ENCODE results near the gene DNM2. TPM values are rescaled to one million over a fixed set of nuclear protein-coding genes. Genes with fewer than 3 reads are reported as not detected.
"Not testable (repeated sequence)": the region's sequence is repeated elsewhere in the genome, so short reads cannot be mapped to it uniquely, and the experiment has no call there.

DNM2 gene
- total RNA-seq, 1 donor from 2014 or later = 114 TPM

- no peak for DNase-seq
These were observed 35.2 kb downstream of the DNM2 start for GRCh38 chr19:10752913-10753704.

- no peak for DNase-seq
These were observed 38.5 kb downstream of the DNM2 start for GRCh38 chr19:10756371-10756770.

GRCh38 chr19:10756791-10757190, 38.9 kb downstream of the DNM2 start:
- no peak for DNase-seq

- DNase-seq = not testable (repeated sequence)
These were observed 40.2 kb downstream of the DNM2 start for GRCh38 chr19:10758050-10758449.

GRCh38 chr19:10758978-10759377, 41.1 kb downstream of the DNM2 start:
- no peak for DNase-seq

- DNase-seq = no peak
These were observed 42.5 kb downstream of the DNM2 start for GRCh38 chr19:10760273-10760944.

- no peak for DNase-seq
These were observed 43.8 kb downstream of the DNM2 start for GRCh38 chr19:10761443-10762250.

GRCh38 chr19:10762656-10763055, 44.8 kb downstream of the DNM2 start:
- no peak for DNase-seq

GRCh38 chr19:10763411-10763810, 45.5 kb downstream of the DNM2 start:
- DNase-seq = no peak

- no peak for DNase-seq
These were observed 46.0 kb downstream of the DNM2 start for GRCh38 chr19:10763828-10764339.

GRCh38 chr19:10764340-10764894, 46.5 kb downstream of the DNM2 start:
- DNase-seq = no peak

- no peak for DNase-seq
These were observed 48.3 kb downstream of the DNM2 start for GRCh38 chr19:10766049-10766623.

- DNase-seq = peak; percentile 48
These were observed 48.9 kb downstream of the DNM2 start for GRCh38 chr19:10766671-10767201.

- DNase-seq = no peak
These were observed 49.8 kb downstream of the DNM2 start for GRCh38 chr19:10767726-10768125.

GRCh38 chr19:10768369-10768768, 50.5 kb downstream of the DNM2 start:
- DNase-seq = no peak

GRCh38 chr19:10768936-10769335, 51.1 kb downstream of the DNM2 start:
- no peak for DNase-seq

GRCh38 chr19:10769533-10770491, 51.9 kb downstream of the DNM2 start:
- DNase-seq = peak; percentile 61

- no peak for DNase-seq
These were observed 56.1 kb downstream of the DNM2 start for GRCh38 chr19:10773969-10774368.

GRCh38 chr19:10774893-10775292, 57.0 kb downstream of the DNM2 start:
- DNase-seq = no peak

- DNase-seq = no peak
These were observed 59.2 kb downstream of the DNM2 start for GRCh38 chr19:10776900-10777650.

Measured in tongue (tissue), 2 donors.